K562 (cell line): Measurements from ENCODE around the gene DNAH5. TPM values are rescaled to one million over a fixed set of nuclear protein-coding genes. Genes with fewer than 3 reads are reported as not detected.

Source experiments
- ATAC-seq: fragments of 200-7000 bp; cut with Tn5 transposase; 3 replicates; pipeline ENCODE4 v1.9.1; 2020; ENCODE audit warnings: moderate library complexity
- BruUV-seq: library from RNA; stranded (reverse); fragments of 400-500 nt; replicated peaks from 2 replicates; lab custom pipeline; 2021; lab: Mats Ljungman, UMichigan
- CTCF ChIA-PET: fragments of 300-600 bp; formaldehyde crosslinking; extraction: SDS; loops from one replicate; lab custom pipeline; 2021; ENCODE audit warnings: low intra/inter-chr PET ratio; lab: Yijun Ruan, JAX
- POLR2A ChIA-PET: fragments of 300-600, 350-650 bp; sonication (Branson Sonifier 250); formaldehyde crosslinking; extraction: SDS; loops from one replicate; lab custom pipeline; 2021; ENCODE audit warnings: antibody characterized with exemption, inconsistent platforms; lab: Yijun Ruan, JAX
- DNase-seq, 4 experiments: peaks; one replicate each; pipeline versions ENCODE4 v3.0.0 to v3.0.0-alpha.2; 2011 to 2018; ENCODE audit warnings: low spot score in 3 of 4, mixed read lengths in 3 of 4; ENCODE audit errors: extremely low read depth in 1 of 4
- FAIRE-seq: peaks from 2 replicates; lab custom pipeline; 2011; peaks lifted over from hg19 to GRCh38; lab: Jason Lieb, UNC
- H2AFZ ChIP-seq: 2 replicates; pipeline ENCODE4 v1.6.0; 2011; ENCODE audit warnings: low read depth, low read length, control low read depth, inconsistent platforms
- H3K27ac ChIP-seq: fragments of 200-600 bp; 3 replicates; pipeline ENCODE4 v1.8.0; 2011; ENCODE audit warnings: low read depth, mild to moderate bottlenecking, control low read depth, inconsistent platforms, low read length, moderate library complexity, mixed read lengths; ENCODE audit errors: extremely low read depth
- H3K27me3 ChIP-seq, 2 experiments: fragments of 300-600 bp in 1 of 2; 2 replicates in 1 of 2; 3 replicates in 1 of 2; pipeline versions ENCODE4 v1.6.0 to v1.8.0; 2011; ENCODE audit warnings: inconsistent platforms in 2 of 2, low read length in 2 of 2, mild to moderate bottlenecking in 1 of 2, mixed read lengths in 1 of 2, moderate library complexity in 1 of 2; ENCODE audit not compliant: control insufficient read depth in 2 of 2, insufficient read depth in 2 of 2
- H3K36me3 ChIP-seq: fragments of 300-600 bp; 3 replicates; pipeline ENCODE4 v1.8.0; 2011; ENCODE audit warnings: mild to moderate bottlenecking, low read length, inconsistent platforms; ENCODE audit not compliant: control insufficient read depth, insufficient read depth
- H3K4me1 ChIP-seq, 2 experiments: fragments of 200-600 bp in 1 of 2; replicated peaks in 1 of 2; 2 replicates in 1 of 2; 3 replicates in 1 of 2; pipeline versions ENCODE4 v1.5.1 to v1.8.0; 2011; ENCODE audit warnings: inconsistent platforms in 2 of 2, low read length in 2 of 2, mild to moderate bottlenecking in 1 of 2, mixed read lengths in 1 of 2, moderate library complexity in 1 of 2; ENCODE audit not compliant: control insufficient read depth in 2 of 2, insufficient read depth in 2 of 2
- H3K4me2 ChIP-seq: 2 replicates; pipeline ENCODE4 v1.6.1; 2011; ENCODE audit warnings: low read length, control low read depth, inconsistent platforms, mixed read lengths; ENCODE audit not compliant: insufficient read depth
- H3K4me3 ChIP-seq: fragments of 200-600 bp; sonication (generic), shearing (Covaris generic); 2 replicates; pipeline ENCODE4 v1.5.1; 2016; ENCODE audit warnings: control low read depth, inconsistent platforms
- H3K79me2 ChIP-seq: fragments of 200-600 bp; 3 replicates; pipeline ENCODE4 v1.8.0; 2011; ENCODE audit warnings: low read length, inconsistent platforms; ENCODE audit not compliant: control insufficient read depth, insufficient read depth
- H3K9ac ChIP-seq, 2 experiments: 2 replicates each; pipeline versions ENCODE4 v1.6.0 to v1.6.1; 2011; ENCODE audit warnings: low read depth in 2 of 2, low read length in 2 of 2, control low read depth in 1 of 2, inconsistent platforms in 1 of 2, mild to moderate bottlenecking in 1 of 2, mixed read lengths in 1 of 2; ENCODE audit not compliant: insufficient read depth in 1 of 2
- H3K9me1 ChIP-seq: one replicate; pipeline ENCODE4 v1.6.0; 2011; ENCODE audit warnings: inconsistent platforms, mild to moderate bottlenecking, low read length, moderate library complexity; ENCODE audit not compliant: control insufficient read depth, insufficient read depth
- H3K9me3 ChIP-seq: replicated peaks from 2 replicates; pipeline ENCODE4 v1.5.1; 2011; ENCODE audit warnings: low read depth, low read length, inconsistent platforms; ENCODE audit not compliant: control insufficient read depth, insufficient read depth
- H4K20me1 ChIP-seq: replicated peaks from 2 replicates; pipeline ENCODE4 v1.6.1; 2011; ENCODE audit warnings: low read length, inconsistent platforms, mixed read lengths; ENCODE audit not compliant: control insufficient read depth, insufficient read depth
- CHCHD3 ChIP-seq: fragments of 250-450 bp; sonication (Bioruptor Pico); IDR thresholded peaks from 2 replicates; pipeline ENCODE4 v2.1.2; 2022; ENCODE audit warnings: mild to moderate bottlenecking
- MCM5 ChIP-seq: fragments of 450-650 bp; IDR thresholded peaks from 2 replicates; pipeline ENCODE4 v1.6.1; 2016; ENCODE audit warnings: low read depth
- NCOA6 ChIP-seq: fragments of 450-650 bp; IDR thresholded peaks from 2 replicates; pipeline ENCODE4 v1.6.1; 2017; ENCODE audit warnings: mild to moderate bottlenecking
- NFIX ChIP-seq: fragments of 250-450 bp; sonication (Bioruptor Pico); IDR thresholded peaks from 2 replicates; pipeline ENCODE4 v1.4.0; 2020; ENCODE audit warnings: low read depth, mild to moderate bottlenecking, moderate library complexity
- NR3C1 ChIP-seq: sonication (generic); formaldehyde crosslinking; IDR thresholded peaks from 2 replicates; pipeline ENCODE4 v1.8.1; 2022; ENCODE audit warnings: missing genetic modification reagents
- PTBP1 ChIP-seq: fragments of 200-400 bp; formaldehyde crosslinking; IDR thresholded peaks from 2 replicates; pipeline ENCODE4 v1.6.1; 2017; ENCODE audit warnings: low read depth, low read length
- RBBP5 ChIP-seq: fragments of 200-600 bp; sonication (generic); IDR thresholded peaks from 2 replicates; pipeline ENCODE4 v1.6.1; 2012; ENCODE audit warnings: borderline replicate concordance, mild to moderate bottlenecking, low read length, control low read depth, inconsistent platforms; ENCODE audit not compliant: insufficient read depth, poor library complexity, severe bottlenecking
- RBM17 ChIP-seq: fragments of 200-400 bp; formaldehyde crosslinking; IDR thresholded peaks from 2 replicates; pipeline ENCODE4 v1.6.1; 2017; ENCODE audit warnings: low read depth, mild to moderate bottlenecking, low read length, borderline replicate concordance
- SIN3A ChIP-seq, 2 experiments: fragments of 150-350 bp in 1 of 2; IDR thresholded peaks; 2 replicates each; pipeline ENCODE4 v1.6.1; 2011 to 2016; ENCODE audit warnings: borderline replicate concordance in 2 of 2, low read depth in 2 of 2, low read length in 2 of 2, mild to moderate bottlenecking in 2 of 2, moderate library complexity in 2 of 2; ENCODE audit not compliant: control insufficient read depth in 1 of 2
- ZBTB17 ChIP-seq: fragments of 450-650 bp; formaldehyde crosslinking; IDR thresholded peaks from 2 replicates; pipeline ENCODE4 v1.4.0; 2020; ENCODE audit warnings: mild to moderate bottlenecking
- ZNF449 ChIP-seq: fragments of 250-450 bp; sonication (Bioruptor Pico); IDR thresholded peaks from 2 replicates; pipeline ENCODE4 v1.8.0; 2022; ENCODE audit warnings: moderate library complexity, mild to moderate bottlenecking, inconsistent platforms
- ZNF668 ChIP-seq: fragments of 250-450 bp; sonication (Bioruptor Pico); IDR thresholded peaks from 2 replicates; pipeline ENCODE4 v1.8.0; 2022; ENCODE audit warnings: mild to moderate bottlenecking, inconsistent platforms
- WGBS: fragments of 100-300 bp; shearing (Covaris generic); methylation state at CpG from one replicate; pipeline ENCODE4 v1.1.6; 2016; ENCODE audit warnings: low coverage, mixed read lengths; ENCODE audit not compliant: insufficient coverage; ENCODE audit errors: missing lambda C conversion rate; 5-methylcytosine and 5-hydroxymethylcytosine counted together
- in situ Hi-C: fragments of 300-500 bp; cut with MboI; formaldehyde crosslinking; loops from 4 replicates; pipeline ENCODE4 v1.15.0; 2018; ENCODE audit warnings: inconsistent platforms, mixed read lengths
- intact Hi-C: fragments of 100-400 bp; cut with micrococcal nuclease; formaldehyde crosslinking; loops from 2 replicates; pipeline ENCODE4 v1.14.2; 2022
- polyA plus RNA-seq, 8 experiments: library from polyadenylated mRNA; depleted of rRNA in 4 of 8; stranded (reverse) in 5 of 8; unstranded in 3 of 8; fragments of >200 nt; fragmentation: Nextera tagmentation in 2 of 8; fragmentation: Illumina TruSeq in 1 of 8; extraction: Ambion mirVana in 2 of 8; extraction: Trizol in 1 of 8; gene quantifications; 2 replicates each; pipeline versions ENCODE4 v1.2.1 to v1.2.3, GENCODE V29; 2011 to 2014; ENCODE audit warnings: inconsistent platforms in 1 of 8, missing spikeins in 1 of 8
- total RNA-seq, 7 experiments: library from RNA; depleted of rRNA in 6 of 7; stranded (reverse); fragments of >200 nt in 6 of 7; fragmentation: Illumina TruSeq in 2 of 7; extraction: Trizol in 2 of 7; gene quantifications; 2 replicates each; pipeline versions ENCODE4 v1.2.1 to v1.2.3, GENCODE V29; 2011 to 2021; ENCODE audit warnings: low replicate concordance in 1 of 7

The DNAH5 gene
- total and polyA plus RNA-seq, 9 of the 15 experiments (the other 6 are each of a cell fraction or from before 2014, with no cell fraction given): 0.03 TPM; not detected in 8

GRCh38 chr5:13676531-13676930 lies 268.0 kb downstream of the DNAH5 start (continued):
- TF ChIP-seq RBM17 (no peak), PTBP1 (no peak)

DNA sequence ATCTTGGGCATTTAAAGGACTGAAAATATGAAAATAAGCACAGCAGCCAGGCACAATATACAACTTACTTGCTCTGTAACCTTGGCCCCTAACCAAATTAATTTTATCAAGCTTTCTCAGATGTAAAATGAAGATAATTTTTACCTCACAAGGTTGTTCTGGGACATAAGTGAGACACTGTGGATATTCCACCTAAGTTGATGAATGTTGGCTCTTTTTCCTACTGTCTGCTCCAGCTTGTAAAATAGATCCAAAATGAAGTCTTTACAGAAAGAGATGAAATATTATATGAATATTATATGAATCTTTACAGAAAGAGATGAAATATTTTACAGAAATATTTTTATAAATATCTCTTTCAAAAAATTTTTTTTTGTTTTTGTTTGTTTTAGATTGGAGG lies 270.1 kb downstream of the DNAH5 start:
- BruUV-seq: no TSS peak

GRCh38 chr5:13673511-13673910 lies 271.0 kb downstream of the DNAH5 start:
- Histone ChIP-seq H4K20me1 (no peaks in the 10 kb centered on the region), H3K27ac (no peak overlapping the region), H3K36me3 (no peaks in the 10 kb centered on the region), H3K9ac (no peak overlapping the region), H3K4me3 (no peak overlapping the region), H2AFZ (no peak overlapping the region), H3K9me1 (no peaks in the 10 kb centered on the region), H3K27me3 (no peaks in the 10 kb centered on the region), H3K79me2 (no peaks in the 10 kb centered on the region), H3K4me2 (no peak overlapping the region), H3K9me3 (no peaks in the 10 kb centered on the region), H3K4me1 (no peaks in the 10 kb centered on the region)
- TF ChIP-seq CHCHD3 (CRISPR knock-in tag) (no peak), ZNF668 (CRISPR knock-in tag) (no peak), NCOA6 (no peak), NR3C1 (CRISPR knock-in tag) (no peak), NFIX (no peak), RBBP5 (no peak), ZNF449 (no peak), SIN3A (IDR thresholded peaks at IDR 0.05; ENCODE audit: borderline replicate concordance in 2 of 2, control insufficient read depth in 1 of 2, low read depth in 2 of 2, low read length in 2 of 2) (no peak)
- in situ Hi-C loops (no loop called here), intact Hi-C loops (no loop called here)
- no peak for ATAC-seq
- DNase-seq: no peak
- CTCF ChIA-PET: no interaction called here
- POLR2A ChIA-PET: no interaction called here
- FAIRE-seq: no peak
- no TSS peak for BruUV-seq
- WGBS: 0% methylated on average over 3 of the region's 3 CpGs

More for the DNA sequence above, 270.1 kb downstream of the DNAH5 start:
- Histone ChIP-seq H3K4me2 (no peak overlapping the region), H3K27me3 (no peaks in the 10 kb centered on the region), H3K9me3 (no peaks in the 10 kb centered on the region), H3K36me3 (no peaks in the 10 kb centered on the region), H3K79me2 (no peaks in the 10 kb centered on the region), H3K4me3 (no peak overlapping the region), H4K20me1 (no peaks in the 10 kb centered on the region), H3K4me1 (no peaks in the 10 kb centered on the region), H2AFZ (no peak overlapping the region), H3K9ac (no peak overlapping the region), H3K9me1 (no peaks in the 10 kb centered on the region), H3K27ac (no peak overlapping the region)
- ChIA-PET POLR2A (no interaction called here), CTCF (no interaction called here)
- ATAC-seq (no peak), DNase-seq (no peak), FAIRE-seq (no peak)
- intact Hi-C loops: no loop called here
- TF ChIP-seq ZBTB17 (no peak), MCM5 (no peak)
- in situ Hi-C loops: no loop called here
